BJ (cell line): ENCODE data around the gene UBA1. TPM values are rescaled to one million over a fixed set of nuclear protein-coding genes. Genes with fewer than 3 reads are reported as not detected.

Experiments used
- CTCF ChIA-PET: fragments of 350-600 bp; formaldehyde crosslinking; extraction: SDS; loops from one replicate; lab custom pipeline; 2021; ENCODE audit warnings: antibody characterized with exemption, inconsistent platforms; lab: Yijun Ruan, JAX
- POLR2A ChIA-PET: fragments of 300-600 bp; sonication (Branson Sonifier 250); formaldehyde crosslinking; extraction: SDS; loops from one replicate; lab custom pipeline; 2021; ENCODE audit warnings: antibody characterized with exemption; lab: Charles Lee
- DNase-seq: peaks from one replicate; pipeline ENCODE4 v3.0.0-alpha.2; 2011; ENCODE audit warnings: low read depth
- H3K27me3 ChIP-seq: 2 replicates; pipeline ENCODE4 v1.6.0; 2011; ENCODE audit warnings: low read length; ENCODE audit not compliant: control insufficient read depth, insufficient read depth
- H3K36me3 ChIP-seq: 2 replicates; pipeline ENCODE4 v1.5.1; 2011; ENCODE audit warnings: low read length; ENCODE audit not compliant: control insufficient read depth, insufficient read depth
- H3K4me3 ChIP-seq: 2 replicates; pipeline ENCODE4 v1.5.1; 2011; ENCODE audit warnings: low read depth, mild to moderate bottlenecking, control low read depth, low read length
- polyA plus RNA-seq: library from polyadenylated mRNA; depleted of rRNA; stranded (reverse); fragments of >200 nt; gene quantifications from 2 replicates; pipeline ENCODE4 v1.2.3, GENCODE V29; 2011
- TF ChIP-seq, protein P1 (sequence below): IDR thresholded peaks from 2 replicates; pipeline ENCODE4 v1.5.1; 2011; ENCODE audit warnings: low read depth, mild to moderate bottlenecking, control low read depth, inconsistent platforms, low read length, moderate library complexity; ENCODE audit not compliant: insufficient read depth

UBA1 gene
- polyA plus RNA-seq, 1 experiment: 296 TPM

DNA sequence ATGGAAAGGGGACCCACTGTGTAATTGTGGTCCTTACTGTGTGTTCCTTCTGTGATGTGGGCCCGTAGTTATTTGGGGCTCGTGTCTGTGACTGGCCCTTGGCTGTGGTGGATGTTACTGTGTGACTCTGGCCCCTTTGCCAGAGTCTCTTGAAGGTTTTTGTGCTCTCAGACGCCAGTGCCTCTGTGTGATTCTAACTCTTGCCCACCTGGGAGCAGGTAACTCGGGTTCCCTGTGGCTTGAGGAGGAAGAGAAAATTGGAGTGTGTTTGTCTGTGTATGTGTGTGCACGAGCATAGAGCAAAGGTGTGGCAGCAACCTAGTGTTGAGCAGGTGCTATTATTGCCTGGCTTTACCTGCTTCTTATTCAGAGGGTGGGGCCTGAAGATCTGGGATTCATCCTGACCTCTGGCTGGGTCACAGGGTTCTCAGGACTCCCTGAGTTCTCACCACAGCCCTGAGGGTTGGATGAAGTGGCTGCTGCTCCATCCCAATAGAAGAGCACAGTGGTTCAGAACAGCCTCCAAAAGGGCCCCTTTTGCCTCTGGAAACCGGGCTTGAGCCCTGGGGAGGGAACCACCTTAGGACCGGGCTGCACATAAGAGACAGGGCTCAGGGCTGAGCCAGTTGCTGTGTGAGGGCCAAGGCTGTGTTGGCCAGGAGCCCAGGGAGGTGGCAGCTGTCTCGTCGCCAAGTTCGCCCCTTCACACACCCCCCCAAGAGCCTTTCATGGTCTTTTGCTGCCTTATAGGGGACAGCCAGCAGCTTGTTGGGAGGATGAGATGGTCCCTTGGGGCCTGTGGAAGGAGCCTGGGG, 47.3 kb upstream of the UBA1 start:
- TF ChIP-seq, protein P1, sequence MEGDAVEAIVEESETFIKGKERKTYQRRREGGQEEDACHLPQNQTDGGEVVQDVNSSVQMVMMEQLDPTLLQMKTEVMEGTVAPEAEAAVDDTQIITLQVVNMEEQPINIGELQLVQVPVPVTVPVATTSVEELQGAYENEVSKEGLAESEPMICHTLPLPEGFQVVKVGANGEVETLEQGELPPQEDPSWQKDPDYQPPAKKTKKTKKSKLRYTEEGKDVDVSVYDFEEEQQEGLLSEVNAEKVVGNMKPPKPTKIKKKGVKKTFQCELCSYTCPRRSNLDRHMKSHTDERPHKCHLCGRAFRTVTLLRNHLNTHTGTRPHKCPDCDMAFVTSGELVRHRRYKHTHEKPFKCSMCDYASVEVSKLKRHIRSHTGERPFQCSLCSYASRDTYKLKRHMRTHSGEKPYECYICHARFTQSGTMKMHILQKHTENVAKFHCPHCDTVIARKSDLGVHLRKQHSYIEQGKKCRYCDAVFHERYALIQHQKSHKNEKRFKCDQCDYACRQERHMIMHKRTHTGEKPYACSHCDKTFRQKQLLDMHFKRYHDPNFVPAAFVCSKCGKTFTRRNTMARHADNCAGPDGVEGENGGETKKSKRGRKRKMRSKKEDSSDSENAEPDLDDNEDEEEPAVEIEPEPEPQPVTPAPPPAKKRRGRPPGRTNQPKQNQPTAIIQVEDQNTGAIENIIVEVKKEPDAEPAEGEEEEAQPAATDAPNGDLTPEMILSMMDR: no peak
- CTCF ChIA-PET: interaction anchor here (0.6 kb wide), 1 partner anchor 325 kb away, joined by 3 read pairs; no protein-coding TSS in a partner anchor

DNA sequence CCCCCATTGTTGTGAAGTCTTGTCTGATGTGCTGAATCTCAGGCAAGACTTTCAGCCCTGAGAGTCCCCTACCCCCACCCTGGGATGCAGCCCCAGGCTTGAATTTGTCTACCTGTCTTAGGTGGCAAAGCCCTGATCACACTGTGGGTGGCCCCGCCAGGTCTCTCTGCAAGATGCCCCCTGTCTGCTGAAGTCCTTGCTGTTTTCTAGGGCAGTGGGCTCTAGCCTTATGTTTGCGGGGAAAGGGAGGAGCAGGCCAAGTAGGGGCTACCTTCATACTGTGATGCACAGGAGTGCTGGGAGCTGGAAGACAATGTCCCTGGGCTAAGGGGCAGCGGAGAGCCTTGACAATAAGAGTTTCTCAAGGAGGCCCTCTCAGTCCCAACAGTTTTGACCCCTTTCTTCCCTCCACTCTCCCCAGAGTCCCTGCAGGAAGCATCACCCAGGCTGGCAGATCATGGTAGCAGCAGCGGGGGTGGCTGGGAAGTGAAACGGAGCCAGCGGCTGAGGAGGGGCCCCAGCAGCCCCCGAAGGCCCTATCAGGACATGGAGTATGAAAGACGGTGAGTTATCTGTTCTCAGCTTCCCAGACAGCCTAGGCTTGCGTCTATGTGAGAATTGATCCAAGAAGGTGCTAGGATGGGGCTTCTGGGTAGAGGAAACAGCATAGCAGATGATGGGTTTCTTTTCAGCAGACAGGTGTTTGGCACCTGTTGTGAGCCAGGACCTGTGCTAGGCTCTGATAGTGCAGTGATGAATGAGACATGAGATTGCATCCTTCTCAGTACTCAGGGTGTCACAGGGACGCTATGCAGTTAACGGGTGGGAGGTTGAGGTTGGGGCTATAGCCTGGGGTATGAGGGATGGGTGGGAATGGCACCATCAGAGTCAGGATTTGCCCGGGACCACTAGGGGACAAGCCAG, 46.4 kb upstream of the UBA1 start:
- CTCF ChIA-PET: interaction anchor here (0.6 kb wide), 1 partner anchor 325 kb away, joined by 3 read pairs; no protein-coding TSS in a partner anchor
- POLR2A ChIA-PET: no interaction called here
- Histone ChIP-seq H3K4me3 (no peak overlapping the region), H3K27me3 (no peaks in the 10 kb centered on the region), H3K36me3 (peaks cover 4% of the 10 kb centered on the region)
- TF ChIP-seq, protein P1: no peak
- DNase-seq: no peak

More for the DNA sequence above, 47.3 kb upstream of the UBA1 start:
- Histone ChIP-seq H3K36me3 (peaks cover 7% of the 10 kb centered on the region), H3K4me3 (peak overlapping the region; percentile 86), H3K27me3 (no peaks in the 10 kb centered on the region)
- no peak for DNase-seq
- POLR2A ChIA-PET: no interaction called here

DNA sequence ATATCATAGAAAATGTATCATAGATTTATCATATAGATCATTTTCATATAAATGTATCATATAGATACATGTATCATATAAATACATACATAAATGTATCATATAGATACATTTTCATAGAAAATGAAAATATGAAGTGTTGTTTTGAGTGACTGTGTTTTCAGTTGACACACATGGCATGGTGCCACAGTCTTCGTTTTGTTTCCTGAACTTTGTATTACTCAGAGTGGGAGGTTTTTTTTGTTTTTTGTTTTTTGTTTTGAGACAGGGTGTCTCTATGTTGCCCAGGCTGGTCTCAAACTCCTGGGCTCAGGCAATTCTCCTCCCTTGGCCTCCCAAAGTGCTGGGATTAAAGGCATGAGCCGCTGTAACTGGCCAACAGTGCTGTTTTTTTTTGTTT, 44.7 kb upstream of the UBA1 start:
- no peaks in the 10 kb centered on the region; the same call in 1 of the 2 replicates for H3K36me3 ChIP-seq
- POLR2A ChIA-PET: no interaction called here
- no peak for DNase-seq
- no peaks in the 10 kb centered on the region for H3K27me3 ChIP-seq
- CTCF ChIA-PET: no interaction called here
- TF ChIP-seq, protein P1: no peak
- H3K4me3 ChIP-seq: no peak overlapping the region

DNA sequence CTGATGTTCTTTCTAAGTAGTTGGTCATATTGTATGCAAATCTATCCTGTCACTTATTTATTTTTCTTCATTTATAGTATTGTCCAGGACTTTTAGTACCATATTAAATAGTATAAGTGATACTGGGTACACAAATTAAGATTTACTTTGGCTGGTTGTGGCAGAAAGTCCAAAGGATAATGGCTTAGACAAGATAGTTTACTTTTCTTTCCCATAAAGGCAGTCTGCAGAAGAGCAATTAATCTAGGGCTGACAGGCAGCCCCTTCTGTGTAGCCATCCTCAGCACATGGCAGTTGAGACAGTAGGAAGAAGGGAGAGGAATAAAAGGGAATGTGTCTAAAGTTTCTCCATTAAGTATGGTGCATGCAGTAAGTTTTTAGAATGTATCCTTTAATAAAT, 42.2 kb upstream of the UBA1 start:
- TF ChIP-seq, protein P1: no peak
- POLR2A ChIA-PET: no interaction called here
- CTCF ChIA-PET: no interaction called here
- Histone ChIP-seq H3K36me3 (no peaks in the 10 kb centered on the region; the same call in 1 of the 2 replicates), H3K4me3 (no peak overlapping the region), H3K27me3 (no peaks in the 10 kb centered on the region)
- no peak for DNase-seq
